IMR-90 (cell line): ENCODE measurements around the gene RERE. TPM values are rescaled to one million over a fixed set of nuclear protein-coding genes. Genes with fewer than 3 reads are reported as not detected.

Source experiments
- ATAC-seq: fragments of 200-7000 bp; cut with Tn5 transposase; 2 replicates; pipeline ENCODE4 v1.9.1; 2020; ENCODE audit warnings: low read depth, mild to moderate bottlenecking, moderate library complexity
- BruUV-seq: library from RNA; stranded (reverse); fragments of 400-500 nt; replicated peaks from 2 replicates; lab custom pipeline; 2021; lab: Mats Ljungman, UMichigan
- CTCF ChIA-PET: fragments of 300-600 bp; formaldehyde crosslinking; extraction: SDS; loops from one replicate; lab custom pipeline; 2021; ENCODE audit warnings: antibody characterized with exemption; lab: Yijun Ruan, JAX
- POLR2A ChIA-PET: fragments of 300-600 bp; sonication (Branson Sonifier 250); formaldehyde crosslinking; loops from one replicate; lab custom pipeline; 2022; ENCODE audit warnings: antibody characterized with exemption; ENCODE audit not compliant: unreplicated experiment; lab: Charles Lee
- DNase-seq: peaks from one replicate; pipeline ENCODE4 v3.0.0; 2013
- H2AFZ ChIP-seq: replicated peaks from 2 replicates; pipeline ENCODE3; 2013; ENCODE audit warnings: low read length, mild to moderate bottlenecking; ENCODE audit not compliant: poor library complexity
- H2AK5ac ChIP-seq: 2 replicates; pipeline ENCODE4 v1.6.1; 2013; ENCODE audit warnings: low read depth, low read length, inconsistent platforms
- H2AK9ac ChIP-seq: replicated peaks from 2 replicates; pipeline ENCODE3; 2013; ENCODE audit warnings: mild to moderate bottlenecking, low read depth, low read length, moderate library complexity; ENCODE audit not compliant: poor library complexity
- H2BK120ac ChIP-seq: 2 replicates; pipeline ENCODE4 v1.6.1; 2013; ENCODE audit warnings: low read depth, low read length, inconsistent platforms
- H2BK15ac ChIP-seq: 3 replicates; pipeline ENCODE4 v1.6.1; 2013; ENCODE audit warnings: low read depth, low read length, inconsistent platforms
- H2BK20ac ChIP-seq: 2 replicates; pipeline ENCODE4 v1.6.1; 2013; ENCODE audit warnings: low read depth, mild to moderate bottlenecking, inconsistent platforms, low read length, moderate library complexity
- H2BK5ac ChIP-seq: 2 replicates; pipeline ENCODE4 v1.6.1; 2013; ENCODE audit warnings: mild to moderate bottlenecking, low read depth, low read length, inconsistent platforms; ENCODE audit not compliant: poor library complexity, severe bottlenecking
- H3K14ac ChIP-seq: replicated peaks from 2 replicates; pipeline ENCODE4 v1.6.1; 2013; ENCODE audit warnings: low read depth, low read length, inconsistent platforms
- H3K18ac ChIP-seq: 2 replicates; pipeline ENCODE4 v1.6.1; 2013; ENCODE audit warnings: low read depth, low read length, control low read depth
- H3K23ac ChIP-seq: 2 replicates; pipeline ENCODE4 v1.6.1; 2013; ENCODE audit warnings: low read depth, low read length, inconsistent platforms
- H3K27ac ChIP-seq: 2 replicates; pipeline ENCODE4 v1.5.1; 2013; ENCODE audit warnings: mild to moderate bottlenecking, control low read depth, low read length; ENCODE audit not compliant: insufficient read depth
- H3K27me3 ChIP-seq: 2 replicates; pipeline ENCODE4 v1.6.1; 2013; ENCODE audit warnings: low read length; ENCODE audit not compliant: control insufficient read depth, insufficient read depth
- H3K36me3 ChIP-seq: 2 replicates; pipeline ENCODE4 v1.6.1; 2013; ENCODE audit warnings: low read length, mixed read lengths; ENCODE audit not compliant: control insufficient read depth, insufficient read depth
- H3K4ac ChIP-seq: 2 replicates; pipeline ENCODE4 v1.6.1; 2013; ENCODE audit warnings: low read depth, low read length, inconsistent platforms
- H3K4me1 ChIP-seq: 2 replicates; pipeline ENCODE4 v1.6.1; 2013; ENCODE audit warnings: low read length, mixed read lengths; ENCODE audit not compliant: control insufficient read depth, insufficient read depth
- H3K4me2 ChIP-seq: 2 replicates; pipeline ENCODE4 v1.6.1; 2013; ENCODE audit warnings: low read depth, mild to moderate bottlenecking, control low read depth, low read length, moderate library complexity
- H3K4me3 ChIP-seq: 2 replicates; pipeline ENCODE4 v1.5.1; 2013; ENCODE audit warnings: low read depth, mild to moderate bottlenecking, control low read depth, low read length, moderate library complexity; ENCODE audit not compliant: insufficient read depth
- H3K56ac ChIP-seq: 2 replicates; pipeline ENCODE4 v1.6.1; 2013; ENCODE audit warnings: low read length, inconsistent platforms; ENCODE audit not compliant: insufficient read depth; ENCODE audit errors: extremely low read depth
- H3K79me1 ChIP-seq, 2 experiments: 2 replicates each; pipeline ENCODE4 v1.6.1; 2013; ENCODE audit warnings: low read length in 2 of 2, inconsistent platforms in 1 of 2, low read depth in 1 of 2
- H3K9ac ChIP-seq: 2 replicates; pipeline ENCODE4 v1.6.1; 2013; ENCODE audit warnings: low read depth, low read length, control low read depth
- H3K9me1 ChIP-seq: 2 replicates; pipeline ENCODE4 v1.6.1; 2013; ENCODE audit warnings: low read length, inconsistent platforms; ENCODE audit not compliant: insufficient read depth
- H3K9me3 ChIP-seq: 2 replicates; pipeline ENCODE4 v1.6.1; 2013; ENCODE audit warnings: low read length; ENCODE audit not compliant: control insufficient read depth, insufficient read depth
- H4K20me1 ChIP-seq: 2 replicates; pipeline ENCODE4 v1.6.1; 2013; ENCODE audit warnings: low read length, inconsistent platforms; ENCODE audit not compliant: insufficient read depth
- H4K5ac ChIP-seq: 2 replicates; pipeline ENCODE4 v1.6.1; 2013; ENCODE audit warnings: mild to moderate bottlenecking, low read depth, low read length, control low read depth
- H4K8ac ChIP-seq, 2 experiments: 2 replicates each; pipeline ENCODE4 v1.6.1; 2013; ENCODE audit warnings: low read depth in 2 of 2, low read length in 2 of 2, control low read depth in 1 of 2, inconsistent platforms in 1 of 2
- H4K91ac ChIP-seq: 2 replicates; pipeline ENCODE4 v1.6.1; 2013; ENCODE audit warnings: low read depth, low read length, inconsistent platforms; ENCODE audit not compliant: insufficient read depth
- CEBPB ChIP-seq: IDR thresholded peaks from 2 replicates; pipeline ENCODE4 v1.6.1; 2012; ENCODE audit warnings: low read depth, low read length, improper control_type of control experiment
- CTCF ChIP-seq: conservative IDR thresholded peaks from 2 replicates; pipeline ENCODE4 v1.5.1; 2012; ENCODE audit warnings: mild to moderate bottlenecking, low read depth, low read length, improper control_type of control experiment
- ELK1 ChIP-seq: fragments of 150-350 bp; IDR thresholded peaks from 2 replicates; pipeline ENCODE4 v1.6.1; 2016; ENCODE audit warnings: low read depth, mild to moderate bottlenecking, low read length, moderate library complexity, borderline replicate concordance
- MAZ ChIP-seq: IDR thresholded peaks from 2 replicates; pipeline ENCODE4 v1.6.1; 2012; ENCODE audit warnings: low read depth, mild to moderate bottlenecking, low read length, improper control_type of control experiment, moderate library complexity, borderline replicate concordance
- MXI1 ChIP-seq: IDR thresholded peaks from 2 replicates; pipeline ENCODE4 v1.6.1; 2012; ENCODE audit warnings: low read depth, mild to moderate bottlenecking, low read length, moderate library complexity, borderline replicate concordance
- NFE2L2 ChIP-seq: fragments of 150-350 bp; IDR thresholded peaks from 2 replicates; pipeline ENCODE4 v1.6.1; 2016; ENCODE audit warnings: low read depth, mild to moderate bottlenecking, low read length
- RAD21 ChIP-seq: IDR thresholded peaks from 2 replicates; pipeline ENCODE4 v1.6.1; 2012; ENCODE audit warnings: low read length, improper control_type of control experiment
- WGBS, 2 experiments: methylation state at CpG; one replicate each; pipeline versions ENCODE4 v1.1.5 to v1.1.7; 2013; ENCODE audit warnings: missing lambda C conversion rate in 2 of 2; ENCODE audit not compliant: insufficient read length in 1 of 2; ENCODE audit errors: extremely low coverage in 2 of 2; 5-methylcytosine and 5-hydroxymethylcytosine counted together
- dilution Hi-C: fragments of 300-500 bp; cut with HindIII; formaldehyde crosslinking; loops from one replicate; pipeline ENCODE4 v1.14.3; 2018; ENCODE audit warnings: low sequenced_read_pairs; ENCODE audit not compliant: unreplicated experiment
- in situ Hi-C: fragments of 300-500 bp; cut with MboI; formaldehyde crosslinking; loops from 3 replicates; pipeline ENCODE4 v1.14.3; 2019; ENCODE audit warnings: low sequenced_read_pairs, inconsistent platforms, mixed read lengths
- intact Hi-C: fragments of 100-400 bp; cut with micrococcal nuclease; formaldehyde crosslinking; loops from 2 replicates; pipeline ENCODE4 v1.10.0; 2022
- polyA plus RNA-seq, 3 experiments: library from polyadenylated mRNA; depleted of rRNA; stranded (reverse); fragments of >200 nt; gene quantifications; 2 replicates each; pipeline ENCODE4 v1.2.3, GENCODE V29; 2012; ENCODE audit warnings: low replicate concordance in 1 of 3
- total RNA-seq: library from RNA; depleted of rRNA; stranded (reverse); fragments of >200 nt; gene quantifications from 2 replicates; pipeline ENCODE4 v1.2.3, GENCODE V29; 2012

RERE gene
- total and polyA plus RNA-seq, 2 of the 4 experiments (the other 2 are of a cell fraction) = 11.5 to 25.1 TPM

- Histone ChIP-seq H3K9me3 (no peaks in the 10 kb centered on the region), H3K4me2 (no peak overlapping the region), H3K4me1 (peaks cover 15% of the 10 kb centered on the region), H3K9me1 (peaks cover 22% of the 10 kb centered on the region), H3K18ac (no peak overlapping the region), H3K14ac (no peak overlapping the region), H3K36me3 (peaks cover 6% of the 10 kb centered on the region), H3K4me3 (no peak overlapping the region), H4K5ac (no peak overlapping the region), H4K91ac (no peak overlapping the region), H2AK5ac (no peak overlapping the region), H2BK120ac (no peak overlapping the region), H4K20me1 (peaks cover 63% of the 10 kb centered on the region), H2AFZ (no peak overlapping the region), H2BK5ac (no peak overlapping the region), H3K23ac (no peak overlapping the region), H2BK15ac (no peak overlapping the region; the same call in 2 of the 3 replicates), H2BK20ac (no peak overlapping the region; the same call in 1 of the 2 replicates), H3K9ac (no peak overlapping the region), H3K4ac (no peak overlapping the region), H3K27me3 (no peaks in the 10 kb centered on the region), H3K27ac (no peak overlapping the region), H3K79me1 (peaks cover 46 to 61% of the 10 kb centered on the region in 2 experiments), H4K8ac (no peak overlapping the region), H3K56ac (no peak overlapping the region), H2AK9ac (no peak overlapping the region)
- POLR2A ChIA-PET = no interaction called here
- DNase-seq (no peak), ATAC-seq (no peak)
- WGBS, 2 experiments = 100% methylated on average over 1 of the region's 6 CpGs; no CpG with 5 or more reads in 1 of the 2 experiments
- dilution Hi-C loops (no loop called here), intact Hi-C loops (no loop called here), in situ Hi-C loops (no loop called here)
- no TSS peak for BruUV-seq
- TF ChIP-seq NFE2L2 (no peak), RAD21 (no peak), CEBPB (no peak), MAZ (no peak), CTCF (no peak), MXI1 (no peak), ELK1 (no peak)
- CTCF ChIA-PET = interaction anchor here (0.7 kb wide), 1 partner anchor 30 kb away, joined by 3 read pairs; no protein-coding TSS in a partner anchor
Observed at GRCh38 chr1:8643542-8644536, 173.6 kb downstream of the RERE start.
